ENCODE results near the gene MINDY2.

DNA sequence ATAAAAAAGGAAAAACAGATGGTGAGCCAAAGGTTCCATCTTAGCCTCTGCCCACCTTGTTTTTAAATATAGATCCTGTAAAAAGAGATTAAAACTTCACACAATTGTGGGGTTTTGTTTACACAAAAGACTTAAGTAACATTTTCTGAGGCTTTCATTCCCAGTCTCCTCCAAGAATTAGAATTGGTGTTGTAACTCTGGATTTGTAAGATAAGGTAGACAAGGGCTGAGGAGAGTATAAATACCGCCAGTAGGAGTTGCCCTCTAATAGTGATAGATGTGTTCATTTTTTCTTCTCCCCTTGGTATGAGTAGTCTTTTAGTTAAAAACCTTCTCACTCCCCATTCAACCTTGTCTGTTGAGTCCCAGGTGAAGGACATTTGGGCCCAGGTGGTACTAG lies 8.5 kb downstream of the MINDY2 start:
- TF ChIP-seq, protein P1, sequence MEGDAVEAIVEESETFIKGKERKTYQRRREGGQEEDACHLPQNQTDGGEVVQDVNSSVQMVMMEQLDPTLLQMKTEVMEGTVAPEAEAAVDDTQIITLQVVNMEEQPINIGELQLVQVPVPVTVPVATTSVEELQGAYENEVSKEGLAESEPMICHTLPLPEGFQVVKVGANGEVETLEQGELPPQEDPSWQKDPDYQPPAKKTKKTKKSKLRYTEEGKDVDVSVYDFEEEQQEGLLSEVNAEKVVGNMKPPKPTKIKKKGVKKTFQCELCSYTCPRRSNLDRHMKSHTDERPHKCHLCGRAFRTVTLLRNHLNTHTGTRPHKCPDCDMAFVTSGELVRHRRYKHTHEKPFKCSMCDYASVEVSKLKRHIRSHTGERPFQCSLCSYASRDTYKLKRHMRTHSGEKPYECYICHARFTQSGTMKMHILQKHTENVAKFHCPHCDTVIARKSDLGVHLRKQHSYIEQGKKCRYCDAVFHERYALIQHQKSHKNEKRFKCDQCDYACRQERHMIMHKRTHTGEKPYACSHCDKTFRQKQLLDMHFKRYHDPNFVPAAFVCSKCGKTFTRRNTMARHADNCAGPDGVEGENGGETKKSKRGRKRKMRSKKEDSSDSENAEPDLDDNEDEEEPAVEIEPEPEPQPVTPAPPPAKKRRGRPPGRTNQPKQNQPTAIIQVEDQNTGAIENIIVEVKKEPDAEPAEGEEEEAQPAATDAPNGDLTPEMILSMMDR (IDR thresholded peaks at IDR 0.05 in 8 of 11, conservative IDR thresholded peaks at IDR 0.05 in 3 of 11) = no peak
- TF ChIP-seq POLR2A (IDR thresholded peaks at IDR 0.05) (no peak), POLR2AphosphoS5 (IDR thresholded peaks at IDR 0.05) (no peak)
